GM12878 (cell line): ENCODE results near the gene LTB. TPM values are rescaled to one million over a fixed set of nuclear protein-coding genes. Genes with fewer than 3 reads are reported as not detected.

Experiments used
- ATAC-seq: fragments of 200-7000 bp; cut with Tn5 transposase; 3 replicates; pipeline ENCODE4 v1.9.1; 2020; ENCODE audit warnings: mild to moderate bottlenecking, moderate library complexity
- BruUV-seq: library from RNA; stranded (reverse); fragments of 400-500 nt; replicated peaks from 2 replicates; lab custom pipeline; 2021; lab: Mats Ljungman, UMichigan
- CTCF ChIA-PET: fragments of 300-600 bp; sonication (Branson Sonifier 250); formaldehyde crosslinking; extraction: SDS; loops from one replicate; lab custom pipeline; 2021; ENCODE audit warnings: inconsistent platforms; lab: Yijun Ruan, JAX
- POLR2A ChIA-PET: fragments of 350-600 bp; formaldehyde crosslinking; extraction: SDS; loops from one replicate; lab custom pipeline; 2021; ENCODE audit warnings: inconsistent platforms; lab: Charles Lee
- RAD21 ChIA-PET: fragments of 300-600 bp; sonication (Branson Sonifier 250); formaldehyde crosslinking; loops from one replicate; lab custom pipeline; 2023; ENCODE audit warnings: antibody characterized with exemption; ENCODE audit not compliant: unreplicated experiment; lab: Charles Lee
- SMC1A ChIA-PET: fragments of 300-600 bp; sonication (Branson Sonifier 250); formaldehyde crosslinking; loops from one replicate; lab custom pipeline; 2023; ENCODE audit not compliant: unreplicated experiment, uncharacterized antibody; lab: Charles Lee
- DNase-seq: peaks from one replicate; pipeline ENCODE4 v3.0.0-alpha.2; 2011; ENCODE audit warnings: low read depth, low spot score
- FAIRE-seq: peaks from 3 replicates; lab custom pipeline; 2011; peaks lifted over from hg19 to GRCh38; lab: Jason Lieb, UNC
- H2AFZ ChIP-seq: 2 replicates; pipeline ENCODE4 v1.6.0; 2011; ENCODE audit warnings: low read depth, low read length, control low read depth; ENCODE audit not compliant: control insufficient read depth
- H3K27ac ChIP-seq: 2 replicates; pipeline ENCODE4 v1.5.1; 2011; ENCODE audit warnings: control low read depth; ENCODE audit not compliant: control insufficient read depth, insufficient read depth
- H3K27me3 ChIP-seq, 2 experiments: replicated peaks in 1 of 2; 2 replicates each; pipeline versions ENCODE4 v1.6.0 to v1.6.1; 2011; ENCODE audit warnings: low read length in 1 of 2; ENCODE audit not compliant: control insufficient read depth in 2 of 2, insufficient read depth in 2 of 2
- H3K36me3 ChIP-seq, 2 experiments: 2 replicates each; pipeline ENCODE4 v1.5.1; 2011; ENCODE audit warnings: low read length in 1 of 2; ENCODE audit not compliant: control insufficient read depth in 2 of 2, insufficient read depth in 2 of 2
- H3K4me1 ChIP-seq: 2 replicates; pipeline ENCODE4 v1.6.1; 2011; ENCODE audit warnings: mild to moderate bottlenecking, low read length, moderate library complexity, mixed read lengths; ENCODE audit not compliant: control insufficient read depth, insufficient read depth
- H3K4me2 ChIP-seq: 2 replicates; pipeline ENCODE4 v1.6.0; 2011; ENCODE audit warnings: control low read depth; ENCODE audit not compliant: control insufficient read depth, insufficient read depth
- H3K4me3 ChIP-seq: fragments of 200-600 bp; sonication (generic); 2 replicates; pipeline ENCODE4 v1.5.1; 2016
- H3K79me2 ChIP-seq: 2 replicates; pipeline ENCODE4 v1.6.0; 2011; ENCODE audit warnings: low read length; ENCODE audit not compliant: control insufficient read depth, insufficient read depth
- H3K9ac ChIP-seq: 2 replicates; pipeline ENCODE4 v1.8.0; 2011; ENCODE audit warnings: low read length, control low read depth, mixed read lengths; ENCODE audit not compliant: control insufficient read depth, insufficient read depth
- H3K9me3 ChIP-seq: replicated peaks from 3 replicates; pipeline ENCODE4 v1.5.1; 2011; ENCODE audit warnings: mild to moderate bottlenecking, low read length; ENCODE audit not compliant: control insufficient read depth, insufficient read depth
- H4K20me1 ChIP-seq: 2 replicates; pipeline ENCODE4 v1.6.0; 2011; ENCODE audit not compliant: control insufficient read depth, insufficient read depth
- ATF3 ChIP-seq: IDR thresholded peaks from 2 replicates; pipeline ENCODE4 v1.6.1; 2011; ENCODE audit warnings: low read depth, mild to moderate bottlenecking, low read length, moderate library complexity, borderline replicate concordance; ENCODE audit errors: extremely low read depth
- CTCF ChIP-seq, 3 experiments: IDR thresholded peaks in 2 of 3; conservative IDR thresholded peaks in 1 of 3; 2 replicates each; pipeline ENCODE4 v1.5.1; 2011; ENCODE audit warnings: low read depth in 3 of 3, low read length in 3 of 3, mild to moderate bottlenecking in 3 of 3, control low read depth in 2 of 3, moderate library complexity in 2 of 3, inconsistent platforms in 1 of 3, mixed read lengths in 1 of 3; ENCODE audit not compliant: control insufficient read depth in 2 of 3, insufficient read depth in 1 of 3; ENCODE audit errors: extremely low read depth in 1 of 3
- ELK1 ChIP-seq: IDR thresholded peaks from 2 replicates; pipeline ENCODE4 v1.6.1; 2012; ENCODE audit warnings: low read depth, low read length, improper control_type of control experiment
- EP300 ChIP-seq, 2 experiments: fragments of 150-350 bp in 1 of 2; IDR thresholded peaks; 2 replicates each; pipeline ENCODE4 v1.6.1; 2011 to 2012; ENCODE audit warnings: low read depth in 2 of 2, low read length in 2 of 2, borderline replicate concordance in 1 of 2, improper control_type of control experiment in 1 of 2, inconsistent platforms in 1 of 2; ENCODE audit not compliant: control insufficient read depth in 1 of 2
- HSF1 ChIP-seq: fragments of 150-350 bp; IDR thresholded peaks from 2 replicates; pipeline ENCODE4 v1.6.1; 2014; ENCODE audit warnings: mild to moderate bottlenecking, low read depth, low read length
- LARP7 ChIP-seq: fragments of 450-650 bp; IDR thresholded peaks from 2 replicates; pipeline ENCODE4 v1.6.1; 2017; ENCODE audit warnings: mild to moderate bottlenecking
- MXI1 ChIP-seq: fragments of 150-350 bp; IDR thresholded peaks from 2 replicates; pipeline ENCODE4 v1.6.1; 2011; ENCODE audit warnings: low read depth, mild to moderate bottlenecking, inconsistent platforms, low read length, improper control_type of control experiment
- MYB ChIP-seq: fragments of 150-350 bp; IDR thresholded peaks from 2 replicates; pipeline ENCODE4 v1.6.1; 2014; ENCODE audit warnings: mild to moderate bottlenecking, low read depth, low read length, borderline replicate concordance
- NR2C2 ChIP-seq: IDR thresholded peaks from 2 replicates; pipeline ENCODE4 v1.6.1; 2011; ENCODE audit warnings: borderline replicate concordance, low read depth; ENCODE audit not compliant: control insufficient read depth, insufficient read length
- NR2F1 ChIP-seq: fragments of 450-650 bp; conservative IDR thresholded peaks from 2 replicates; pipeline ENCODE4 v1.6.1; 2017; ENCODE audit warnings: mild to moderate bottlenecking
- WRNIP1 ChIP-seq: IDR thresholded peaks from 2 replicates; pipeline ENCODE4 v1.6.1; 2011; ENCODE audit warnings: low read depth, low read length, improper control_type of control experiment, borderline replicate concordance
- WGBS: methylation state at CpG from one replicate; pipeline ENCODE4 v1.1.6; 2016; ENCODE audit warnings: low lambda C conversion rate; ENCODE audit not compliant: insufficient replicate concordance, insufficient coverage; ENCODE audit errors: missing lambda C conversion rate; 5-methylcytosine and 5-hydroxymethylcytosine counted together
- in situ Hi-C: fragments of 300-500 bp; cut with MboI; formaldehyde crosslinking; loops from 9 replicates; pipeline ENCODE4 v1.14.3; 2018; ENCODE audit warnings: mixed read lengths
- intact Hi-C: fragments of 100-400 bp; cut with micrococcal nuclease; formaldehyde crosslinking; loops from one replicate; pipeline ENCODE4 v1.14.2; 2022; ENCODE audit not compliant: unreplicated experiment
- polyA plus RNA-seq, 11 experiments: library from polyadenylated mRNA; depleted of rRNA in 4 of 11; unstranded in 6 of 11; stranded (reverse) in 5 of 11; fragments of >200 nt; fragmentation: Nextera tagmentation in 4 of 11; fragmentation: Illumina TruSeq in 1 of 11; extraction: Ambion mirVana in 4 of 11; extraction: Trizol in 1 of 11; gene quantifications; 1 replicate in 1 of 11; 2 replicates in 10 of 11; pipeline versions ENCODE4 v1.2.1 to v1.2.3, GENCODE V29; 2011 to 2016; ENCODE audit warnings: inconsistent platforms in 2 of 11, missing spikeins in 2 of 11, low read depth in 1 of 11
- total RNA-seq, 4 experiments: library from RNA; depleted of rRNA in 3 of 4; stranded (reverse); fragments of >200 nt in 3 of 4; fragmentation: Illumina TruSeq in 1 of 4; extraction: Trizol in 1 of 4; gene quantifications; 2 replicates each; pipeline versions ENCODE4 v1.2.1 to v1.2.3, GENCODE V29; 2013 to 2021
- TF ChIP-seq, protein P1 (sequence below): IDR thresholded peaks from 2 replicates; pipeline ENCODE4 v1.6.1; 2011; ENCODE audit warnings: borderline replicate concordance, low read depth, mild to moderate bottlenecking, moderate library complexity, mixed read lengths, low read length; ENCODE audit not compliant: insufficient read depth; ENCODE audit errors: extremely low read length
- TF ChIP-seq, protein P2 (sequence below): IDR thresholded peaks from 2 replicates; pipeline ENCODE4 v1.6.1; 2012; ENCODE audit warnings: low read depth, low read length, improper control_type of control experiment

Gene LTB
- total and polyA plus RNA-seq, 10 of the 15 experiments (the other 5 are each of a cell fraction or from before 2014, with no cell fraction given), result 0.71 to 74.3 (median 20.0) TPM

- Histone ChIP-seq H3K36me3 (no peaks in the 10 kb centered on the region), H3K27ac (peak overlapping the region; percentile 4; the same call in 1 of the 2 replicates), H3K9ac (no peak overlapping the region), H3K27me3 (no peaks in the 10 kb centered on the region), H3K79me2 (peaks cover 36% of the 10 kb centered on the region), H4K20me1 (no peaks in the 10 kb centered on the region), H2AFZ (no peak overlapping the region), H3K4me2 (peak overlapping the region; percentile 24; the same call in 1 of the 2 replicates), H3K9me3 (no peaks in the 10 kb centered on the region), H3K4me3 (peak overlapping the region; percentile 29; the same call in 1 of the 2 replicates), H3K4me1 (peaks cover 70% of the 10 kb centered on the region)
- DNase-seq (no peak), FAIRE-seq (no peak), ATAC-seq (no peak)
- RAD21 ChIA-PET, result interaction anchor here (1.2 to 5.5 kb wide), 9 partner anchors 11 to 29 kb away, joined by 5 to 62 read pairs (median 13); partner anchors contain the start of genes LTB and NCR3
- intact Hi-C loops (no loop called here), in situ Hi-C loops (loop anchor here (25.0 kb wide), 2 partner anchors 1042 to 1392 kb away; partner anchors contain the start of genes BRD2 and HLA-DMA)
- BruUV-seq, result no TSS peak
- CTCF ChIA-PET, result interaction anchor here (0.7 to 34.8 kb wide), 6 partner anchors 9 to 18 kb away, joined by 4 to 2098 read pairs (median 26); partner anchors contain the start of genes LST1, LTB, NCR3 and TNF
- POLR2A ChIA-PET, result interaction anchor here (0.9 to 15.1 kb wide), 11 partner anchors 7 to 95 kb away, joined by 3 to 222 read pairs (median 7); partner anchors contain the start of genes ATP6V1G2, GPANK1, LST1 and LTB
- WGBS, result 50% methylated on average over 1 of the region's 1 CpG
- SMC1A ChIA-PET, result interaction anchor here (0.7 to 45.5 kb wide), 3 partner anchors 14 to 46 kb away, joined by 3 to 1989 read pairs (median 1989); partner anchors contain the start of genes ATP6V1G2, DDX39B, LST1 and LTA
- TF ChIP-seq LARP7, result no peak
- TF ChIP-seq MYB, result no peak
- TF ChIP-seq, protein P1, sequence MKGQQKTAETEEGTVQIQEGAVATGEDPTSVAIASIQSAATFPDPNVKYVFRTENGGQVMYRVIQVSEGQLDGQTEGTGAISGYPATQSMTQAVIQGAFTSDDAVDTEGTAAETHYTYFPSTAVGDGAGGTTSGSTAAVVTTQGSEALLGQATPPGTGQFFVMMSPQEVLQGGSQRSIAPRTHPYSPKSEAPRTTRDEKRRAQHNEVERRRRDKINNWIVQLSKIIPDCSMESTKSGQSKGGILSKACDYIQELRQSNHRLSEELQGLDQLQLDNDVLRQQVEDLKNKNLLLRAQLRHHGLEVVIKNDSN, result no peak
- no peak for TF ChIP-seq MXI1
- no peak for TF ChIP-seq ELK1
- TF ChIP-seq NR2F1, result no peak
- TF ChIP-seq, protein P2, sequence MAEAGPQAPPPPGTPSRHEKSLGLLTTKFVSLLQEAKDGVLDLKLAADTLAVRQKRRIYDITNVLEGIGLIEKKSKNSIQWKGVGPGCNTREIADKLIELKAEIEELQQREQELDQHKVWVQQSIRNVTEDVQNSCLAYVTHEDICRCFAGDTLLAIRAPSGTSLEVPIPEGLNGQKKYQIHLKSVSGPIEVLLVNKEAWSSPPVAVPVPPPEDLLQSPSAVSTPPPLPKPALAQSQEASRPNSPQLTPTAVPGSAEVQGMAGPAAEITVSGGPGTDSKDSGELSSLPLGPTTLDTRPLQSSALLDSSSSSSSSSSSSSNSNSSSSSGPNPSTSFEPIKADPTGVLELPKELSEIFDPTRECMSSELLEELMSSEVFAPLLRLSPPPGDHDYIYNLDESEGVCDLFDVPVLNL, result no peak
- TF ChIP-seq NR2C2, result no peak
- TF ChIP-seq CTCF (IDR thresholded peaks at IDR 0.05 in 2 of 3, conservative IDR thresholded peaks at IDR 0.05 in 1 of 3; ENCODE audit: control insufficient read depth in 2 of 3, extremely low read depth in 1 of 3, insufficient read depth in 1 of 3, low read depth in 3 of 3, low read length in 3 of 3), result no peak
- TF ChIP-seq EP300 (IDR thresholded peaks at IDR 0.05; ENCODE audit: borderline replicate concordance in 1 of 2, control insufficient read depth in 1 of 2, low read depth in 2 of 2, low read length in 2 of 2), result no peak
- TF ChIP-seq HSF1, result no peak
- TF ChIP-seq ATF3, result no peak
- TF ChIP-seq WRNIP1, result no peak
Observed at GRCh38 chr6:31569861-31570536, 12.2 kb downstream of the LTB start.
